ENCODE results near the gene WIPF1.

DNA sequence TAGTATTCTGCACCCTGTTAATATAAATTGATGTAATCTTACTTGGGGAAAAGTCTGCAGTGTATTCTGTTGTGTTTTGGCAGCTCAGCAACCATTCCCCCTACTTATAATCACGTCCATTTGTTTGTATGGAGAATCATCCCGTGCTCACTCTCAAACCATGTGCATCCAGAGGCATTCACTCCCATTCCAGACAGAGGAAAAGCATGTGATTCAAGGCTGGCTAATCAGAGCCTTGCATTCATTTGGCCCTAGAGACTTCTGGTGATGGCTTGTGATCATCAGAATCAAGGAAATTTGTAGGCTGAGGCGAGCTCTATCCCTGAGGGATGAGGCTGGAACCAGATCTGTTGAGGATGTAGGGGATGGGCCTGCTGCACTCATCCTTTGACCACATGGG is 5.1 kb upstream of the WIPF1 start:
- TF ChIP-seq, protein P1, sequence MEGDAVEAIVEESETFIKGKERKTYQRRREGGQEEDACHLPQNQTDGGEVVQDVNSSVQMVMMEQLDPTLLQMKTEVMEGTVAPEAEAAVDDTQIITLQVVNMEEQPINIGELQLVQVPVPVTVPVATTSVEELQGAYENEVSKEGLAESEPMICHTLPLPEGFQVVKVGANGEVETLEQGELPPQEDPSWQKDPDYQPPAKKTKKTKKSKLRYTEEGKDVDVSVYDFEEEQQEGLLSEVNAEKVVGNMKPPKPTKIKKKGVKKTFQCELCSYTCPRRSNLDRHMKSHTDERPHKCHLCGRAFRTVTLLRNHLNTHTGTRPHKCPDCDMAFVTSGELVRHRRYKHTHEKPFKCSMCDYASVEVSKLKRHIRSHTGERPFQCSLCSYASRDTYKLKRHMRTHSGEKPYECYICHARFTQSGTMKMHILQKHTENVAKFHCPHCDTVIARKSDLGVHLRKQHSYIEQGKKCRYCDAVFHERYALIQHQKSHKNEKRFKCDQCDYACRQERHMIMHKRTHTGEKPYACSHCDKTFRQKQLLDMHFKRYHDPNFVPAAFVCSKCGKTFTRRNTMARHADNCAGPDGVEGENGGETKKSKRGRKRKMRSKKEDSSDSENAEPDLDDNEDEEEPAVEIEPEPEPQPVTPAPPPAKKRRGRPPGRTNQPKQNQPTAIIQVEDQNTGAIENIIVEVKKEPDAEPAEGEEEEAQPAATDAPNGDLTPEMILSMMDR (IDR thresholded peaks at IDR 0.05; ENCODE audit: low read depth, low read length, poor library complexity, severe bottlenecking): no peak
- no peak for TF ChIP-seq EZH2phosphoT487 (IDR thresholded peaks at IDR 0.05; ENCODE audit: borderline replicate concordance, low read length)
